Left cardiac atrium (tissue), 4 donors: ENCODE data around the gene TLR5. TPM values are rescaled to one million over a fixed set of nuclear protein-coding genes. Genes with fewer than 3 reads are reported as not detected.
A peak's percentile ranks its signal among the peaks of the same experiment; 100 is the strongest.

ENCODE experiments used
- ATAC-seq, 2 donors: fragments of 200-7000 bp; cut with Tn5 transposase; one replicate each; pipeline ENCODE4 v1.9.1; 2020; ENCODE audit warnings: mild to moderate bottlenecking in 2 of 2, moderate library complexity in 2 of 2
- DNase-seq: peaks from one replicate; pipeline ENCODE4 v3.0.0-alpha.2; 2020
- intact Hi-C, 2 donors: fragments of 100-400 bp; cut with DNase I; formaldehyde crosslinking; loops; one replicate each; pipeline versions ENCODE4 v1.14.1 to v1.15.1; 2022 to 2023
- total RNA-seq, 2 donors: library from RNA; stranded (reverse); fragmentation: NEBNext Ultra II Directional; extraction: Animal tissue kit (Norgen Biotek cat#: 25700); gene quantifications; one replicate each; pipeline ENCODE4 v1.2.1, GENCODE V29; 2021
- donor health status: DM: no; HTN: yes; CAD: no.
- donor health status: DM: no; HTN: yes; CAD: no; lungs with severe emphysema.
- donor health status: DM: yes; HTN: yes; CAD: no.
- donor health status: Dilated cardiomyopathy.

TLR5 gene
- total RNA-seq, 2 donors from 2014 or later, result 3.5 to 6.5 TPM

- DNase-seq (peak; percentile 82), ATAC-seq (peak; percentile 78 to 82)
- intact Hi-C loops, result no loop called here
These were observed 13.7 kb downstream of the TLR5 start for GRCh38 chr1:223129229-223129901.

GRCh38 chr1:223126741-223127140 is 16.3 kb downstream of the TLR5 start:
- no peak for ATAC-seq
- intact Hi-C loops, result no loop called here

GRCh38 chr1:223125766-223126165 is 17.3 kb downstream of the TLR5 start:
- no peak for DNase-seq
- intact Hi-C loops, result no loop called here
- no peak for ATAC-seq

More at GRCh38 chr1:223126741-223127140, 16.3 kb downstream of the TLR5 start:
- DNase-seq, result no peak

- ATAC-seq, result no peak
- intact Hi-C loops, result loop anchor here in 1 of 2 donors (5.0 kb wide), 1 partner anchor 331 kb away; no protein-coding TSS in a partner anchor
These were observed 19.9 kb downstream of the TLR5 start for GRCh38 chr1:223123011-223123610.

GRCh38 chr1:223118418-223118817 is 24.6 kb downstream of the TLR5 start:
- intact Hi-C loops, result no loop called here
- no peak for DNase-seq
- ATAC-seq, result no peak

More at GRCh38 chr1:223123011-223123610, 19.9 kb downstream of the TLR5 start:
- DNase-seq, result no peak

GRCh38 chr1:223116950-223117349 is 26.1 kb downstream of the TLR5 start:
- ATAC-seq (no peak), DNase-seq (no peak)
- intact Hi-C loops, result no loop called here

GRCh38 chr1:223114871-223115270 is 28.2 kb downstream of the TLR5 start:
- peak; percentile 68 to 88 for ATAC-seq
- intact Hi-C loops, result no loop called here
- DNase-seq, result peak; percentile 35

- DNase-seq, result no peak
- no peak for ATAC-seq
- intact Hi-C loops, result no loop called here
These were observed 32.1 kb downstream of the TLR5 start for GRCh38 chr1:223110952-223111351.

GRCh38 chr1:223109581-223110026 is 33.4 kb downstream of the TLR5 start:
- ATAC-seq (no peak), DNase-seq (no peak)
- intact Hi-C loops, result no loop called here

GRCh38 chr1:223106856-223107255 is 36.2 kb downstream of the TLR5 start:
- intact Hi-C loops, result no loop called here
- DNase-seq (peak; percentile 35), ATAC-seq (peak; percentile 19 to 37)

- intact Hi-C loops, result no loop called here
- DNase-seq, result no peak
- ATAC-seq, result no peak
These were observed 37.5 kb downstream of the TLR5 start for GRCh38 chr1:223105568-223105967.

GRCh38 chr1:223102797-223103533 is 40.1 kb downstream of the TLR5 start:
- DNase-seq (no peak), ATAC-seq (peak; percentile 47 to 72)
- intact Hi-C loops, result no loop called here

- intact Hi-C loops, result no loop called here
- DNase-seq (no peak), ATAC-seq (no peak)
These were observed 45.3 kb downstream of the TLR5 start for GRCh38 chr1:223097713-223098112.

- ATAC-seq (no peak), DNase-seq (no peak)
- intact Hi-C loops, result no loop called here
These were observed 47.2 kb downstream of the TLR5 start for GRCh38 chr1:223095870-223096269.

- ATAC-seq (no peak), DNase-seq (no peak)
- intact Hi-C loops, result no loop called here
These were observed 51.2 kb downstream of the TLR5 start for GRCh38 chr1:223091896-223092295.

GRCh38 chr1:223089250-223089649 is 53.8 kb downstream of the TLR5 start:
- intact Hi-C loops, result loop anchor here in 1 of 2 donors (5.0 kb wide), 1 partner anchor 352 kb away; the partner anchor contains the start of gene FAM177B
- ATAC-seq (no peak), DNase-seq (no peak)

GRCh38 chr1:223088713-223089240 is 54.3 kb downstream of the TLR5 start:
- intact Hi-C loops, result loop anchor here in 1 of 2 donors (5.0 kb wide), 1 partner anchor 351 kb away; the partner anchor contains the start of gene FAM177B
- DNase-seq (no peak), ATAC-seq (no peak)

GRCh38 chr1:223087291-223088255 is 55.5 kb downstream of the TLR5 start:
- peak in 1 of 2 donors; percentile 6 for ATAC-seq
- no peak for DNase-seq
- intact Hi-C loops, result loop anchor here in 1 of 2 donors (5.0 kb wide), 1 partner anchor 350 kb away; the partner anchor contains the start of gene FAM177B
